ENCODE measurements around the gene CNTN4.

Gene CNTN4

DNA sequence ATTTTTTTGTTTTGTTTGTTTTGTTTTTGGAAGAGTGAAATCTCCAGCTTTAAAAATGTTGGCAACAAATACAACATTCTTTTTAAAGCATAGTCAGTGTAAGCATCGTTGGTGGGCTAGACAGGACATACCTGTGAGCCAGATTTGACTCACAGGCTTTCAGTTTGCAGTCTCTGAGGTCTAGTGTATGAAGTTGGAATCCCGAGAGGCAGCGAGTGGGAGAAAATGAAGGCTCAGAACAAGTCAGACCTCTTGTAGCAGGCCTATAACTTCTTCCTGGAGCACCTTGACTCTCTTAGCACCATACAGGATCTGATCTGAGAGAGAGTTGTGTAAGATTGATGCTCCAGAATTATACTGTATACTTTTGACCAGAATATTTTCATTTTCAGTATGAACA, 60.2 kb downstream of the CNTN4 start:
- Histone ChIP-seq H3K4me2 (no peak overlapping the region), H2AFZ (ENCODE audit: low read depth) (no peak overlapping the region), H3K27ac (no peak overlapping the region)

DNA sequence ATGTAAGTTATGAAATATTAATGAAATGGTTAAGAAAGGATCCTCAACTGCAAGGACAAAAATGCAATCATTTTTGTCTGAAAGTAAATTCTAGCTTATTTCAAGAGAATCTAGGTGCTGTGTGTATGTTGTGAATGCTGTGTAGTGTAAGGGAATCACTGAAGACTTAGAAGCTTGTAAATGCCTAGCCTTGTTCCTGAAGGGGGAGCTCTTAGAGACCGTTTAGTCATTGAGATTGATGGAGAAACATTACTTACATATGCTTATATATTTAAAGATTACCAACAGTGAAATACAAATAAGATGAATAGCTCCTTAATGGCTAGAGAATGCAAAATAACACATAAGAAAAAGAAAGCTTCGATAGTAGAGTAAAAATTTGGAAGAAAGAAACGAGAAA, 67.9 kb downstream of the CNTN4 start:
- H3K4me1 ChIP-seq (ENCODE audit: low read depth, poor library complexity, severe bottlenecking): no peaks in the 10 kb centered on the region
- H4K20me1 ChIP-seq (ENCODE audit: insufficient read depth): no peaks in the 10 kb centered on the region
- TF ChIP-seq, protein P1, sequence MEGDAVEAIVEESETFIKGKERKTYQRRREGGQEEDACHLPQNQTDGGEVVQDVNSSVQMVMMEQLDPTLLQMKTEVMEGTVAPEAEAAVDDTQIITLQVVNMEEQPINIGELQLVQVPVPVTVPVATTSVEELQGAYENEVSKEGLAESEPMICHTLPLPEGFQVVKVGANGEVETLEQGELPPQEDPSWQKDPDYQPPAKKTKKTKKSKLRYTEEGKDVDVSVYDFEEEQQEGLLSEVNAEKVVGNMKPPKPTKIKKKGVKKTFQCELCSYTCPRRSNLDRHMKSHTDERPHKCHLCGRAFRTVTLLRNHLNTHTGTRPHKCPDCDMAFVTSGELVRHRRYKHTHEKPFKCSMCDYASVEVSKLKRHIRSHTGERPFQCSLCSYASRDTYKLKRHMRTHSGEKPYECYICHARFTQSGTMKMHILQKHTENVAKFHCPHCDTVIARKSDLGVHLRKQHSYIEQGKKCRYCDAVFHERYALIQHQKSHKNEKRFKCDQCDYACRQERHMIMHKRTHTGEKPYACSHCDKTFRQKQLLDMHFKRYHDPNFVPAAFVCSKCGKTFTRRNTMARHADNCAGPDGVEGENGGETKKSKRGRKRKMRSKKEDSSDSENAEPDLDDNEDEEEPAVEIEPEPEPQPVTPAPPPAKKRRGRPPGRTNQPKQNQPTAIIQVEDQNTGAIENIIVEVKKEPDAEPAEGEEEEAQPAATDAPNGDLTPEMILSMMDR (conservative IDR thresholded peaks at IDR 0.05; ENCODE audit: low read depth, low read length): no peak
- H3K36me3 ChIP-seq (ENCODE audit: insufficient read depth): no peaks in the 10 kb centered on the region
- no peak overlapping the region for H3K27ac ChIP-seq
- H3K27me3 ChIP-seq (ENCODE audit: insufficient read depth, low read depth): no peaks in the 10 kb centered on the region
- H3K9ac ChIP-seq: no peak overlapping the region
- no peak overlapping the region for H3K4me3 ChIP-seq (IDR thresholded peaks at IDR 0.05; ENCODE audit: insufficient read depth, low read depth, low read length)
- no peak overlapping the region for H2AFZ ChIP-seq (ENCODE audit: low read depth)
- H3K4me2 ChIP-seq: no peak overlapping the region
- no peaks in the 10 kb centered on the region for H3K79me2 ChIP-seq (ENCODE audit: insufficient read depth, low read depth)

More for the DNA sequence above, 60.2 kb downstream of the CNTN4 start:
- Histone ChIP-seq H3K4me3 (IDR thresholded peaks at IDR 0.05; ENCODE audit: insufficient read depth, low read depth, low read length) (no peak overlapping the region), H3K9ac (no peak overlapping the region), H3K79me2 (ENCODE audit: insufficient read depth, low read depth) (no peaks in the 10 kb centered on the region), H3K4me1 (ENCODE audit: low read depth, poor library complexity, severe bottlenecking) (no peaks in the 10 kb centered on the region), H3K27me3 (ENCODE audit: insufficient read depth, low read depth) (no peaks in the 10 kb centered on the region), H4K20me1 (ENCODE audit: insufficient read depth) (no peaks in the 10 kb centered on the region), H3K36me3 (ENCODE audit: insufficient read depth) (no peaks in the 10 kb centered on the region)
- TF ChIP-seq, protein P1 (conservative IDR thresholded peaks at IDR 0.05; ENCODE audit: low read depth, low read length): no peak

DNA sequence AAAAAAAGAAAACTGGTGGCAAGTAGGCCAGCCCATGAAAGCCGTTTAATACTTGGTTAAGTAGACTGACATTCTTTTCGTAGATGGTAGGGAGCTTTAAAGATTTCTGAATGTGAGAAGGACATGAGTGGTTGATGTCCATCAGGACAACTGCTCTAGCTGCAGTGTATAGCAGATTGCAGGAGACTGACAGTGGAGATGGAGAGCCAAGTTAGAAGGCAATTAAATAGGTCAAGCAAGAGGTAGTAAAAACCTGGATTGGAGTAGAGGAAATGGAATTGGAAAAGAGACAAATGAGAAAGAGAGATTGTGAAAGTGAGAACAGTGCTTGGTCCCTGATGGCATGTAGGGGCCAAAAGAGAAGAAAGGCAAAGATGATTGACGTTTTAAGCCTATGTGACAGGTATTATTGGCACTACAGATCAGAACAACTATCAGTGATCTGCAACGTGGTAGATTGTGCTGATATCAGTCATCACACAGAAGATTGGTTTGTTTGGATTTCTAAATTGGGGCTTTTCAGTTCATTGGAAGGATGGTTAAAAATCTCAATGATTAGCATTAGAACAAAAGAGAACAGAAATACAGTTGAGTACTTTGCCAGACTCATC, 74.0 kb downstream of the CNTN4 start:
- Histone ChIP-seq H3K4me2 (no peak overlapping the region), H3K9ac (no peak overlapping the region), H3K79me2 (ENCODE audit: insufficient read depth, low read depth) (no peaks in the 10 kb centered on the region), H3K4me3 (IDR thresholded peaks at IDR 0.05; ENCODE audit: insufficient read depth, low read depth, low read length) (no peak overlapping the region), H3K36me3 (ENCODE audit: insufficient read depth) (no peaks in the 10 kb centered on the region), H3K4me1 (ENCODE audit: low read depth, poor library complexity, severe bottlenecking) (no peaks in the 10 kb centered on the region), H2AFZ (ENCODE audit: low read depth) (no peak overlapping the region), H3K27me3 (ENCODE audit: insufficient read depth, low read depth) (no peaks in the 10 kb centered on the region), H3K27ac (no peak overlapping the region), H4K20me1 (ENCODE audit: insufficient read depth) (no peaks in the 10 kb centered on the region)
- TF ChIP-seq, protein P1 (conservative IDR thresholded peaks at IDR 0.05; ENCODE audit: low read depth, low read length): no peak

DNA sequence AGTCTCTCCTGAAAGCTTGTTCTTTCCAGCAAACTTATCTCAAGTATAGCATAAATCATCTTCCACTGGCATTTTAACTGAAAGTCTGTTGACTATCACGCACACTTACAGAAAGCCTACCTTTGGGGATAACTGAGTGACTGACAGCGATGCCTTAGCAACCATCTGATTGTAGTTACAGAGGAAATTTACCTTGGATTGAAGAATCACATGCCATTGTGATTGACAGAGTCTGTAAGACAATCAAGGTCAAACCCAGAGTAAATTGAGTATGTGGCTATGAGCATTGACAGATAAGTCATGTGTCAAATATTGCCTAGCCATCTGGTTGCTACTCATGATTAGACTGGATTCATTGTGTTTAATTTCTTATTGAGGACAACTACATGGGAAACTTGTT, 82.0 kb downstream of the CNTN4 start:
- Histone ChIP-seq H2AFZ (ENCODE audit: low read depth) (no peak overlapping the region), H3K36me3 (ENCODE audit: insufficient read depth) (no peaks in the 10 kb centered on the region), H4K20me1 (ENCODE audit: insufficient read depth) (no peaks in the 10 kb centered on the region), H3K27me3 (ENCODE audit: insufficient read depth, low read depth) (no peaks in the 10 kb centered on the region), H3K27ac (no peak overlapping the region), H3K4me2 (no peak overlapping the region), H3K4me1 (ENCODE audit: low read depth, poor library complexity, severe bottlenecking) (no peaks in the 10 kb centered on the region), H3K9ac (no peak overlapping the region), H3K4me3 (IDR thresholded peaks at IDR 0.05; ENCODE audit: insufficient read depth, low read depth, low read length) (no peak overlapping the region), H3K79me2 (ENCODE audit: insufficient read depth, low read depth) (no peaks in the 10 kb centered on the region)
- TF ChIP-seq, protein P1 (conservative IDR thresholded peaks at IDR 0.05; ENCODE audit: low read depth, low read length): no peak

Measured in KMS-11 (cell line).